ENCODE measurements around the gene LRP1B.

DNA sequence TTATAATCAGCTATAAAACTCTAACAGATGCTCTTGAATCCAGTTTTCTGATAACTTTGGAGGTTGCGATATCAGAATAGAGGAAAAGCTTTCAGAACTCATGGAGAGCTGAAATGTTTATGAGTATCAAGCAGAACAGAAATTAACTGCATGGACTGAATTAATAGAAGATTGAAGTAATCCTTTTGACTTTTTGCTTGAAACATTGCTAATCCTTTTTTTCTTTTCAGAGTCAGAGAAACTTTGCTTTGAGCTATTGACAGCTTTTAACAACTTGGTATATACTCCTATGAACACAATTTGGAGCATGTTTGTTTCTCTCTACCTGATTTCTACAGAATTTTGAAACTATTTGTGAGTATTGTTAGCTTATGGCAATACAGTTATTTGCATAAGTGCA, 1254.8 kb downstream of the LRP1B start:
- TF ChIP-seq CTCF (IDR thresholded peaks at IDR 0.05) (no peak), POLR2A (IDR thresholded peaks at IDR 0.05) (no peak)

Measured in right lobe of liver (tissue), 4 donors.